ENCODE measurements around the gene TLL2.

DNA sequence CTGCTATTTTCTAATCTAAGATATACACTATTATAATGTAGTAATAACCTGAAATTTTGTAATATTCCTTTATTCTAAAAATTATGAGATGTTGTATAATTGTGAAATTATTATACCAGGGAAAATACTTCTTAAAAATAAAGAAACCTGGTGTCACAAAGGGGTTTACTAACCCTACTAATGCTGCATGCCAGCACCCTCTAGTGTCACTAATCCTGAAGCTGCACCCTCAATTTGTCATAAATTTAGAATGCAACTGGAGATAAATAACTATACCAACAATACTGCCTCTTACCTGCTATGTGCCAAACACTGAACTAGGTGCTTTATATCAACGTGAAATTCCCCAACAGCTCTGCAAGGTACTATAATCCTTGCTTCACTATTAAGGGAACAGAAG, 42.3 kb upstream of the TLL2 start:
- TF ChIP-seq EP300 (IDR thresholded peaks at IDR 0.05) = no peak
- no peak for TF ChIP-seq POLR2A (IDR thresholded peaks at IDR 0.05)
- TF ChIP-seq POLR2AphosphoS5 (IDR thresholded peaks at IDR 0.05) = no peak

Data from gastroesophageal sphincter (tissue), 2 donors.